ENCODE data around the gene WWOX.

Gene WWOX

DNA sequence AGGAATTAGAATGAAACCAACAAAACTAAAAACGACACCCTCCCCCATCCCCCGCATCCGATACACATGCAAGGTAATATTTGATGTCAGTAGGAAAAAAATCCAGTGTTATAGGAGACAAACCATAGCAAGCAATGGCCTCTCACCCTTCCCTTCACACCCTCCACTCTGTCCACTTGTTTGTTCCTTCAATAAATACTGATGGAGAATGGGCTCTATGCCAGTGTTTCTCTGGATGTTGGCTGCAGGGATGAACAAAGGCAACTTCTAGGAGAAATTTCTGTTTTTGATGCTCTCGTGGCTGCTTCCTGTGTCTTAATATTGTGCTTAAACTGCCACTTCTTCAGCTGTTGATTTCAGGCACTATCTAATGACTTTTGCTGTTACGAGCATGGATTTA lies 98.8 kb downstream of the WWOX start:
- DNase-seq, result no peak

GRCh38 chr16:78199325-78200022 lies 100.0 kb downstream of the WWOX start:
- no peak for DNase-seq

GRCh38 chr16:78200023-78200389 lies 100.6 kb downstream of the WWOX start:
- DNase-seq, result no peak

- DNase-seq, result no peak
Measured at GRCh38 chr16:78200623-78201096, 101.2 kb downstream of the WWOX start.

GRCh38 chr16:78205506-78205905 lies 106.1 kb downstream of the WWOX start:
- DNase-seq, result no peak

- DNase-seq, result no peak
Measured at GRCh38 chr16:78206623-78207223, 107.3 kb downstream of the WWOX start.

DNA sequence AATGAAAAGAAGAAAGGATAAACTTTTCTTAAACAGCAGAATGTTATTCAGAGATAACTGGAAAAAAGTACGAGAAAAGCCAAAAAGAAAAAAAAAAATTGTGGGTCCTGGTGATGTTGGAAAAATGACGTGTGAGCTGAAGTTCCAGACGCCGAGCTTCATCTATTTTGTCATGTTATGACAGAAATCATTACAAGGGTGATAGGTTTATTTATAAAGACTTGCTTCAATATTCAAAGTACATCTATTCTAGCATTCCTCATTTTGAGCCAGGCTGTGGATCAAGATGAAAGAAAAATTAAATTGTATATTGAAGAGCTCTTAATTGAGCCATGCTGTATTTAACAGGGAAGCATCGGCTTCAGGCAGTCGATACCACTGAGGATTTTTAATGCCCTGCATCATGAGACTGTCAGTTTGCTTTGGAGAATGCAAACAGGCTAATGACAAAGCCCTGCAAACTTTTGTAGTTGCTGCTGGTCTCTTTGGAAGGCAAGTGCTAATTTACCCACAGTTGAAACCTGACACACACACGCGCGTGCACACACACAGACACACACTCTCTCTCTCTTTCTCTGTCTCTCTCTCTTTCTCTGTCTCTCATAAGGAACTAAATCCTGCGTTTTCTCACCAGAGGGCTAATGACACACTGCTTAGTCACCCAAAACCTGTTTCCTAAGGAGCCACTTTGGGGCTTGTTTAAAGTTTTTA lies 110.7 kb downstream of the WWOX start:
- no peak for DNase-seq

GRCh38 chr16:78211020-78211599 lies 111.7 kb downstream of the WWOX start:
- DNase-seq, result no peak

DNA sequence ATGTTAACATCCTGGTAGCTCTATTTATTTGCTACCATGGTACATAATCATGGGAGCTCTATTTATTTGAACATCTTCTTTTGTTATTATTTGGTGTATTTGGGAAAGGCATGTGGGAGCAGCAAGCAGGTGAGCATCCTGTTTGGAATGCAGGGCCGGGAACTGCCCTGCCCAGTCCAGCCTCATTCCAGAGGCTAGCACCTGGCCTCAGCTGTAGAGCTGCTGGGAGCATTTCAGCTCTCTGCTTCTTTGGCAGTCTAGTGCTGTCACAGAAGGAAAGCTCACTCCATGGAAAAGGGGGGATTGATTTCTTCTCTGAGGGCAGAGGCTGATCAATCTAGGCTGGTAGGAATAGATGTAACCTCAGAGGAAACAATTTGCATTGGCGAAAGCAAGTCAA lies 112.5 kb downstream of the WWOX start:
- no peak for DNase-seq

DNA sequence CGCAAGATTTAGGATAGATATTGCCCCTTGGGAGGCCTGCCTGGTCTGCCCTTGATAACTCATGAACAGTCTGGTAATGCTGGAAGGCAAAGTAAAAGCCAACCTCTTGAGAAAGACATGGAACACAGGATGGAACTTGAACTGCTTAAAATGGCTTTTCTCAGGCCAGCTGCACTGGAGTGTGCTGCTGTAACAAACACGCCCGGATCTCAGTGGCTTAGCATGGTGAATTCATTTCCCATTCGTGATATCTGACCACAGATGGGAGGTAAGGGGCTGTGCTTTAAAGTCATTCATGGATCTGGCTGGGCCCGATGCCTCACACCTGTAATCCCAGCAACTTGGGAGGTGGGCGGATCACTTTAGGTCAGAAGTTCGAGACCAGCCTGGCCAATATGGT lies 113.2 kb downstream of the WWOX start:
- DNase-seq, result no peak

DNA sequence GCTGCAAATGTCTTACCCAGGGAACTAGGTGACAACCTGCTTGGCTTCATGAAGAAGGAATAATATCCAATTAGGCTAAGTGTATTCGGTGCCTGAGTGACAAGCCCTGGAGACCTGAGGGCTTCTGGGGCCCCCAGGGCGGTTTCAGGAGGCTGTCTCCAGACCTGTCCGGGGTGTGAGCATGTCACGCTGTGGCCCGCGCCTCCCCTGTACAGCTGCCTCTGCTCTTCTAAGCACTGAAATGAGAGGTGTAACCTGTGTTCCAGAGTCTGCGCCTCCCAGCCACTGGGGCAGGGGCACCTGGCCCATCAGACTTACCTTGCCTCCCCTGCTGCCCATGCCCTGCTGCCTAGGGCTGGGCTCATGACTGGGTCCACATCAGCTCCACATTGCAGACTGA lies 114.3 kb downstream of the WWOX start:
- DNase-seq, result no peak

DNA sequence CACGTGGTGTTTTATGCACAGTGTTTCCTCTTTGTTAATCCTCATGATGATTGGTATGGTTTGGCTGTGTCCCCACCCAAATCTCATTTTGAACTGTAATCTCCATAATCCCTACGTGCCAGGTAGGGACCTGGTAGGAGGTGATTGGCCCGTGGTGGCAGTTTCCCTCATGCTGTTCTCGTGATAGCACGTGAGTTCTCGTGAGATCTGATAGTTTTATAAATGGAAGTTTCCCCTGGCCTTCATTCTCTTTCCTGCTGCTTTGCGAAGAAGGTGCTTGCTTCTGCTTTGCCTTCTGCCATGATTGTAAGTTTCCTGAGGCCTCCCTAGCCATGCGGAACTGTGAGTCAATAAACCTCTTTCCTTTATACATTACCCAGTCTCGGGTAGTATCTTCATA lies 115.8 kb downstream of the WWOX start:
- DNase-seq, result no peak

DNA sequence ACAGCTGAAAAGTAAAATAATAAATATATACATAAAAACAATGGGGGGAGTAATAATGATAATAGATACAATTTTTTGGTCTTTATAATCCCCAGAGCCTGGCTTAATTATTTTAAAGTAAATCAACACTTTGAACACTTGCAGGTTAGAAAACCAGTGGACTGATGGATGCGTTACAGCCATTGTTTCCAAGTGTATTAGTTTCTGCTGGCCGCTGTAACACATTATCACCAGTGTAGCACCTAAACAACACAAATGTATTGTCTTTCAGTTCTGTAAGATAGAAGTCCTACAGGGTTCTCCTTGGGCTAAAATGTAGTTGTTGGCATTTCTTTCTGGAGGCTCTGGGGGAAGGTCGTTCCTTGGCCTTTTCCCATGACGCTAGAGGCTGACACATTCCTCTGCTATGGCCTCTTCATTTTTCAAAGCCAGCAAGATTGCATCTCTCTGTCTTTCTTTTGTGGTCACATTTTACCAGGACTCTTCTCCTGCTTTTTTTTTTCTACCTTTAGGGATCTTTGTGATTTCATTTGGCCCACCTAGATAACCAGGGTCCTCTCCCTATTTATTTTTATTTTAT lies 116.8 kb downstream of the WWOX start:
- DNase-seq, result no peak

DNA sequence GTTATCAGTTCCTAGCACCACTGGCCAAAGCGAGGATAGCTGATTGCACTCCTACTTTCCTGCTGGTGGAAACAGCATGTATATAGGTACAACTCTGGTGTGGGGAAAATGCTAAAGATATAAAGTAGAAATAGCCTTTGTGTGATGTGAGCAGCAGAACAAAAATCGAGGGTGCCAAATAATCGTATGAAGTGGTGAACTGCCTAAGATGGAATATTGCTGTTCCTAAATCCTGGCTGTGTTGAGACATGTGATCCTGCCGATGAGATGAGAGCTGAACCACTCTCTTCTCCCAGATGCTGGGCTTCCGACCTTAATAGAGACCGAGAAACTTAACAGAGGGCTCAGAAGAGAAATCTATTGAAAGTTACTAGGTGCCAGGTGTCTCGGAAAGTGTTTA lies 117.8 kb downstream of the WWOX start:
- DNase-seq, result no peak

- DNase-seq, result no peak
Measured at GRCh38 chr16:78218279-78218678, 118.8 kb downstream of the WWOX start.

- DNase-seq, result no peak
Measured at GRCh38 chr16:78218856-78219651, 119.6 kb downstream of the WWOX start.

DNA sequence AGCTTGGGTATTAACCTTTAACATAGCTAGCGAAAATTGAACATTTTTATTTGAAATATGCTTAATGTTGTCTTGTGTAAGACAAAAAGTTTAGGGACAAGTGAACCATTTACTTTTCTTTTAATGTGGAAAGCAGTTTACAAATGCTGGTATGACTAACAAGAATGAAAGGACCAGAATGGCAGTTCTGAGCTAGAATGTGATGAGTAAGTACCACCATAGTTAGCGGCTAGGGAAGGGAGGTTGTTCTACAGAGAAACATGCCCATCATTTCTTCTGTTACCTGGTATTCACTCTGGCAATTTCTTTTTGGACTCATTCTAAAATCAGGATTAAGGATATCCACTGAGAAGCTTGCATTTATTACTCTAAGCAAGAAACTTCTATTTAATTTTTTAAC lies 121.1 kb downstream of the WWOX start:
- DNase-seq, result no peak

DNA sequence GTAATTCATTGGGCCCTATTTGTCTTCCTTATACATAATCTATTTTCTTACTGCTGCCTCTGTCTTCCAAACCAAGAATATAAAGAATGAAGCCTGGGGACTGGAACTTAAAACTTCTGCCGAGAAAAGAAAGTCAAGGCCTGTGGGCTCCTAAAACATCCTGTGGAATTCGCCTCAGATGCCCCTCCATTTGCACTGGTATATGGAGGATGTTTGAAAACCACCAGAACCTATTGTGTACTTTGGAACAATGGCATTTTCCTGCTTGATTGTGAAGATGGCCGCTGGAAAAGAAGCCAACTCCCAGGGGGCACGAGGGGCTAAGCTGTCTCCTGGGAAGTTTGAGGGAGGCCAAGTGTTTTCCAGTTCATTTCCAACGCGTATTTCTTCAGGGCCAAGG lies 122.4 kb downstream of the WWOX start:
- DNase-seq, result no peak

- no peak for DNase-seq
Measured at GRCh38 chr16:78224342-78224741, 124.9 kb downstream of the WWOX start.

DNA sequence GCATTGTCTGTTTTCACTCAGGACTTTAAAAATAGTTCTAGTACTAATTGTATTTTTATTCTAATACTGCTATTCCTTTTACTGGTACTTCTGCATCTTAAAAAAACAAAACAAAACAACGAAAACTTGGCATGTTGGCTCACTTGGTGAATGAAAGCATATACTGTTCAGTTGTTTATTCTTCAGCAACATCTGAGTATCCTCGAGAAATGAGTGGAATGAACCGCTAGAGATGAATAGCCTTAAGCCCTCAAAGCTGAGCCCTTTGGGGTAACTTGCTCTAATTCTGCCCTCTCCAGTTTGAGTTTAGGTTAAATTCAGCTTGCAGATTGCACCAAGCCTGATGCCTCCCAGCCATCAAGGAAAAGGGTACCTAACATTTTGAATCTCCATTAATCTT lies 126.5 kb downstream of the WWOX start:
- no peak for DNase-seq

- no peak for DNase-seq
Measured at GRCh38 chr16:78227855-78228254, 128.4 kb downstream of the WWOX start.

- DNase-seq, result no peak
Measured at GRCh38 chr16:78228704-78229103, 129.2 kb downstream of the WWOX start.

GRCh38 chr16:78230832-78231231 lies 131.4 kb downstream of the WWOX start:
- no peak for DNase-seq
